ENCODE measurements around the gene CELA2A.
"Not testable (repeated sequence)": the region's sequence is repeated elsewhere in the genome, so short reads cannot be mapped to it uniquely, and the experiment has no call there.

CELA2A gene

GRCh38 chr1:15489052-15489736 lies 32.7 kb downstream of the CELA2A start:
- in situ Hi-C loops (cut with MboI; ENCODE audit: low sequenced_read_pairs) = no loop called here

GRCh38 chr1:15491010-15491409 lies 34.5 kb downstream of the CELA2A start:
- in situ Hi-C loops (cut with MboI; ENCODE audit: low sequenced_read_pairs) = not testable (repeated sequence)

GRCh38 chr1:15492596-15492995 lies 36.1 kb downstream of the CELA2A start:
- in situ Hi-C loops (cut with MboI; ENCODE audit: low sequenced_read_pairs) = no loop called here

GRCh38 chr1:15493869-15494390 lies 37.4 kb downstream of the CELA2A start:
- in situ Hi-C loops (cut with MboI; ENCODE audit: low sequenced_read_pairs) = no loop called here

- in situ Hi-C loops (cut with MboI; ENCODE audit: low sequenced_read_pairs) = no loop called here
These were observed 43.9 kb downstream of the CELA2A start for GRCh38 chr1:15500184-15501178.

- in situ Hi-C loops (cut with MboI; ENCODE audit: low sequenced_read_pairs) = no loop called here
These were observed 44.9 kb downstream of the CELA2A start for GRCh38 chr1:15501208-15502032.

GRCh38 chr1:15504436-15504835 lies 47.9 kb downstream of the CELA2A start:
- in situ Hi-C loops (cut with MboI; ENCODE audit: low sequenced_read_pairs) = no loop called here

- in situ Hi-C loops (cut with MboI; ENCODE audit: low sequenced_read_pairs) = no loop called here
These were observed 50.3 kb downstream of the CELA2A start for GRCh38 chr1:15506831-15507230.

GRCh38 chr1:15507278-15507677 lies 50.7 kb downstream of the CELA2A start:
- in situ Hi-C loops (cut with MboI; ENCODE audit: low sequenced_read_pairs) = no loop called here

GRCh38 chr1:15508700-15509487 lies 52.4 kb downstream of the CELA2A start:
- in situ Hi-C loops (cut with MboI; ENCODE audit: low sequenced_read_pairs) = no loop called here

GRCh38 chr1:15509586-15509985 lies 53.1 kb downstream of the CELA2A start:
- in situ Hi-C loops (cut with MboI; ENCODE audit: low sequenced_read_pairs) = no loop called here

- in situ Hi-C loops (cut with MboI; ENCODE audit: low sequenced_read_pairs) = no loop called here
These were observed 54.3 kb downstream of the CELA2A start for GRCh38 chr1:15510611-15511405.

GRCh38 chr1:15513192-15513591 lies 56.7 kb downstream of the CELA2A start:
- in situ Hi-C loops (cut with MboI; ENCODE audit: low sequenced_read_pairs) = no loop called here

GRCh38 chr1:15513919-15514318 lies 57.4 kb downstream of the CELA2A start:
- in situ Hi-C loops (cut with MboI; ENCODE audit: low sequenced_read_pairs) = no loop called here

GRCh38 chr1:15514557-15514956 lies 58.0 kb downstream of the CELA2A start:
- in situ Hi-C loops (cut with MboI; ENCODE audit: low sequenced_read_pairs) = not testable (repeated sequence)

GRCh38 chr1:15515022-15515663 lies 58.6 kb downstream of the CELA2A start:
- in situ Hi-C loops (cut with MboI; ENCODE audit: low sequenced_read_pairs) = no loop called here

- in situ Hi-C loops (cut with MboI; ENCODE audit: low sequenced_read_pairs) = no loop called here
These were observed 63.1 kb downstream of the CELA2A start for GRCh38 chr1:15519625-15520024.

- in situ Hi-C loops (cut with MboI; ENCODE audit: low sequenced_read_pairs) = not testable (repeated sequence)
These were observed 64.8 kb downstream of the CELA2A start for GRCh38 chr1:15521206-15521906.
